SU-DHL-6 (cell line): ENCODE measurements around the gene NAMPT.

ENCODE experiments used
- H2AFZ ChIP-seq: fragments of 200-600 bp; sonication (generic); 2 replicates; pipeline ENCODE4 v1.6.1; 2014; ENCODE audit warnings: low read depth, mild to moderate bottlenecking, moderate library complexity, mixed read lengths, antibody characterized with exemption, low read length; ENCODE audit not compliant: severe bottlenecking
- H3F3A ChIP-seq: fragments of 200-600 bp; shearing (Covaris generic); 2 replicates; pipeline ENCODE4 v1.6.0; 2016; ENCODE audit warnings: antibody characterized with exemption, mild to moderate bottlenecking; ENCODE audit not compliant: insufficient read depth
- H3K27ac ChIP-seq: fragments of 200-600 bp; sonication (generic); 2 replicates; pipeline ENCODE4 v1.5.1; 2016; ENCODE audit warnings: low read depth, mild to moderate bottlenecking, low read length, moderate library complexity, mixed read lengths
- H3K27me3 ChIP-seq: fragments of 200-600 bp; sonication (generic), shearing (Covaris generic); 2 replicates; pipeline ENCODE4 v1.6.0; 2014; ENCODE audit warnings: mild to moderate bottlenecking, low read length
- H3K36me3 ChIP-seq: fragments of 200-600 bp; sonication (generic); 2 replicates; pipeline ENCODE4 v1.6.1; 2014; ENCODE audit warnings: mild to moderate bottlenecking, low read length, mixed read lengths
- H3K4me2 ChIP-seq: fragments of 300-600, 200-600 bp; shearing (Covaris generic), sonication (generic); 2 replicates; pipeline ENCODE4 v1.6.0; 2014; ENCODE audit warnings: low read length, low read depth, mild to moderate bottlenecking; ENCODE audit not compliant: poor library complexity, severe bottlenecking
- H3K4me3 ChIP-seq: fragments of 200-600 bp; sonication (generic); 2 replicates; pipeline ENCODE4 v1.5.1; 2014; ENCODE audit warnings: antibody characterized with exemption, low read length, mild to moderate bottlenecking, mixed read lengths; ENCODE audit not compliant: insufficient read depth, poor library complexity, severe bottlenecking
- H3K79me2 ChIP-seq: fragments of 200-600 bp; sonication (generic); 2 replicates; pipeline ENCODE4 v1.6.1; 2014; ENCODE audit warnings: mild to moderate bottlenecking, low read length, moderate library complexity; ENCODE audit not compliant: insufficient read depth
- H3K9ac ChIP-seq: fragments of 200-600 bp; sonication (generic); 2 replicates; pipeline ENCODE4 v1.7.0; 2014; ENCODE audit warnings: mild to moderate bottlenecking, low read length
- H3K9me2 ChIP-seq: fragments of 200-600 bp; sonication (generic); replicated peaks from 2 replicates; pipeline ENCODE4 v1.6.1; 2014; ENCODE audit warnings: low read length; ENCODE audit not compliant: insufficient read depth
- H3K9me3 ChIP-seq: fragments of 200-600 bp; sonication (generic); 2 replicates; pipeline ENCODE4 v1.6.1; 2014; ENCODE audit warnings: low read length, mixed read lengths; ENCODE audit not compliant: insufficient read depth
- H4K20me1 ChIP-seq: fragments of 200-600 bp; sonication (generic); 2 replicates; pipeline ENCODE4 v1.6.1; 2014; ENCODE audit warnings: low read depth, mild to moderate bottlenecking, antibody characterized with exemption, low read length, moderate library complexity, mixed read lengths
- EZH2phosphoT487 ChIP-seq: fragments of 200-600 bp; sonication (generic), shearing (Covaris generic); conservative IDR thresholded peaks from 2 replicates; pipeline ENCODE4 v1.6.1; 2018; ENCODE audit warnings: mild to moderate bottlenecking, antibody characterized with exemption, low read length, moderate library complexity, mixed read lengths
- TF ChIP-seq, protein P1 (sequence below): fragments of 200-600 bp; sonication (generic); IDR thresholded peaks from one replicate; pipeline ENCODE4 v1.5.1; 2017; ENCODE audit warnings: antibody characterized with exemption, mild to moderate bottlenecking, low read length, moderate library complexity; ENCODE audit not compliant: insufficient read depth, poor library complexity, severe bottlenecking

Gene NAMPT

DNA sequence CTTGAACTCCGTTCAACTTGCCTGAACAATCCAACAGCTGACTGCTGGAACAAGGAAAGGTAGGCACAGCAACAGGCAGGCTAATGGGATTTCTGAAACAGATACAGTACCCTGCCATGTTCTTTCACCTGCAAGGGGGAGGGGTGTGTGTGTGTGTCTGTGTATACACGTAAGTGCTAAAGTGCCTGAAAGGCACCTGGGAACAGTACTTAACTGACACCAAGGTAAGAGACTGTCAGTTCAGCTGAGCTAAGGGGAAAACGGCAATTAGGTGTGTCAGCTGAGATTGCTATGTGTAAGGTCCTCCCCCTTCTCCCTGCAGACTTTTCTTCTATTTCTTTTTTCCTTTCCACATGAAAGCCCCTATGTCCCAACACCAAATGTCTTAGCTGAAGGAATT is 27.0 kb downstream of the NAMPT start:
- Histone ChIP-seq H3K9me2 (no peaks in the 10 kb centered on the region), H3F3A (0 out of 2 replicates have a peak, but pooled peaks cover 3% of the 10 kb centered on the region), H4K20me1 (no peaks in the 10 kb centered on the region), H3K9me3 (no peaks in the 10 kb centered on the region), H2AFZ (no peak overlapping the region), H3K4me2 (no peak overlapping the region), H3K4me3 (no peak overlapping the region), H3K27me3 (no peaks in the 10 kb centered on the region), H3K27ac (no peak overlapping the region), H3K9ac (no peak overlapping the region), H3K36me3 (peaks cover 30% of the 10 kb centered on the region), H3K79me2 (no peaks in the 10 kb centered on the region)
- no peak for TF ChIP-seq EZH2phosphoT487
- TF ChIP-seq, protein P1, sequence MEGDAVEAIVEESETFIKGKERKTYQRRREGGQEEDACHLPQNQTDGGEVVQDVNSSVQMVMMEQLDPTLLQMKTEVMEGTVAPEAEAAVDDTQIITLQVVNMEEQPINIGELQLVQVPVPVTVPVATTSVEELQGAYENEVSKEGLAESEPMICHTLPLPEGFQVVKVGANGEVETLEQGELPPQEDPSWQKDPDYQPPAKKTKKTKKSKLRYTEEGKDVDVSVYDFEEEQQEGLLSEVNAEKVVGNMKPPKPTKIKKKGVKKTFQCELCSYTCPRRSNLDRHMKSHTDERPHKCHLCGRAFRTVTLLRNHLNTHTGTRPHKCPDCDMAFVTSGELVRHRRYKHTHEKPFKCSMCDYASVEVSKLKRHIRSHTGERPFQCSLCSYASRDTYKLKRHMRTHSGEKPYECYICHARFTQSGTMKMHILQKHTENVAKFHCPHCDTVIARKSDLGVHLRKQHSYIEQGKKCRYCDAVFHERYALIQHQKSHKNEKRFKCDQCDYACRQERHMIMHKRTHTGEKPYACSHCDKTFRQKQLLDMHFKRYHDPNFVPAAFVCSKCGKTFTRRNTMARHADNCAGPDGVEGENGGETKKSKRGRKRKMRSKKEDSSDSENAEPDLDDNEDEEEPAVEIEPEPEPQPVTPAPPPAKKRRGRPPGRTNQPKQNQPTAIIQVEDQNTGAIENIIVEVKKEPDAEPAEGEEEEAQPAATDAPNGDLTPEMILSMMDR = no peak

DNA sequence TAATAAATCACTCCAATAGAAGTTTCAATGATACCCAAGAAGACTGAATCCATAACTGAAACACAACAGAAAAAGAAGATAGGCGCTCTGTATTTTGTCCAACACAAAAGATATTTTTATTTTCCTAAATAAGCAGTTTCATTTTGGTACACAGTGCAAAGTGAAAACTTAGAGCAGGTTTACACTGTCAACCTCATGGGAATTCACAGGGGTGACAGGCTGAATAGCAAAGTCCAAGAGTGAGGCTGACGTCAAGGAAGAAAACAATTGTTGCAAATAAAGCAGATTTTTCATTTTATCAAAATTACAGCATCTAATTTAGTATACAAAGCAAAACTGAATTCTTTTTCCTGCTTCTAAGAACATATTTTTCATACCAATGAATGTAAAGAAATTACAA is 28.6 kb downstream of the NAMPT start:
- no peak overlapping the region for H3K4me3 ChIP-seq
- no peaks in the 10 kb centered on the region for H3K9me3 ChIP-seq
- H3K27me3 ChIP-seq = no peaks in the 10 kb centered on the region
- TF ChIP-seq EZH2phosphoT487 = no peak
- TF ChIP-seq, protein P1 = no peak
- H3K36me3 ChIP-seq = peaks cover 42% of the 10 kb centered on the region
- 0 out of 2 replicates have a peak, but pooled peaks cover 3% of the 10 kb centered on the region for H3F3A ChIP-seq
- no peak overlapping the region for H3K27ac ChIP-seq
- H3K79me2 ChIP-seq = no peaks in the 10 kb centered on the region
- H2AFZ ChIP-seq = no peak overlapping the region
- H4K20me1 ChIP-seq = no peaks in the 10 kb centered on the region
- H3K9ac ChIP-seq = no peak overlapping the region
- H3K4me2 ChIP-seq = no peak overlapping the region
- no peaks in the 10 kb centered on the region for H3K9me2 ChIP-seq

DNA sequence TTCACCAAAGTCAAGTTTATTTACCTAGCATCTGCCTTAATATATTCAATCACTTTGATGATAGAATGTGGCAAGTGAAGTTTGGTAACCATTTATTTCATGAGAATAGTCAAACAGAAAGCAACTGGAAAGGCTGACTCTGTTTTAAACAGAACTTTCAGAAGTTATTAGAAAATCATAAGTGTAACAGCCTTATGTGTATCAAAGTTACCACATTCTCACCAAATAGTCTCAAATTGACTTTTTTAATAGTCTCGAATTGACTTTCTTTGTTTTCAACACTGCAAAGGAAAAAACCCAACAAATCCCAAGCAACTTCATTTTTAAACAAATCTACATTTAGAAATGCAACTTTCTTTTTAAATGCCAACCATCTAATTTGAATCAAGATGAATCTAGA is 29.5 kb downstream of the NAMPT start:
- Histone ChIP-seq H2AFZ (no peak overlapping the region), H3K27ac (no peak overlapping the region), H3K36me3 (peaks cover 41% of the 10 kb centered on the region), H3K9ac (no peak overlapping the region), H3K4me2 (no peak overlapping the region), H4K20me1 (no peaks in the 10 kb centered on the region), H3K9me2 (no peaks in the 10 kb centered on the region), H3K9me3 (no peaks in the 10 kb centered on the region), H3K4me3 (no peak overlapping the region), H3F3A (0 out of 2 replicates have a peak, but pooled peaks cover 3% of the 10 kb centered on the region), H3K27me3 (no peaks in the 10 kb centered on the region), H3K79me2 (no peaks in the 10 kb centered on the region)
- TF ChIP-seq, protein P1 = no peak
- no peak for TF ChIP-seq EZH2phosphoT487
